Natural killer cell (primary cell): ENCODE measurements around the gene HCN3. TPM values are rescaled to one million over a fixed set of nuclear protein-coding genes. Genes with fewer than 3 reads are reported as not detected.

Experiments used
- ATAC-seq, 3 donors: fragments of 150-1000 bp in 2 of 3; fragments of 200-7000 bp in 1 of 3; cut with Tn5 transposase; 1 replicate in 1 of 3; 2 replicates in 2 of 3; pipeline ENCODE4 v1.10.0; 2021; ENCODE audit warnings: mild to moderate bottlenecking in 2 of 3, moderate library complexity in 2 of 3
- DNase-seq, 2 donors: peaks; one replicate each; pipeline versions ENCODE4 v3.0.0 to v3.0.0-alpha.2; 2013 to 2021; ENCODE audit warnings: mixed read lengths in 1 of 2
- H3K27ac ChIP-seq: one replicate; pipeline ENCODE4 v1.5.1; 2013; ENCODE audit warnings: mild to moderate bottlenecking, low read length
- H3K27me3 ChIP-seq: one replicate; pipeline ENCODE4 v1.6.1; 2013; ENCODE audit warnings: low read length; ENCODE audit not compliant: control insufficient read depth, insufficient read depth
- H3K36me3 ChIP-seq: one replicate; pipeline ENCODE4 v1.6.1; 2013; ENCODE audit warnings: low read length; ENCODE audit not compliant: control insufficient read depth, insufficient read depth
- H3K4me1 ChIP-seq: one replicate; pipeline ENCODE4 v1.6.1; 2013; ENCODE audit warnings: low read length; ENCODE audit not compliant: control insufficient read depth, insufficient read depth
- H3K4me3 ChIP-seq: one replicate; pipeline ENCODE4 v1.5.1; 2013; ENCODE audit warnings: low read length
- H3K9me3 ChIP-seq: one replicate; pipeline ENCODE4 v1.6.1; 2013; ENCODE audit warnings: low read length; ENCODE audit not compliant: control insufficient read depth, insufficient read depth
- H3K27ac Mint-ChIP-seq, 2 donors: one replicate each; pipeline ENCODE4 v1.8.0; 2022; ENCODE audit warnings: mild to moderate bottlenecking in 2 of 2, mixed read lengths in 2 of 2, moderate library complexity in 1 of 2
- H3K27me3 Mint-ChIP-seq, 2 donors: one replicate each; pipeline ENCODE4 v1.8.0; 2022; ENCODE audit warnings: low read depth in 2 of 2, mixed read lengths in 2 of 2
- H3K36me3 Mint-ChIP-seq: one replicate; pipeline ENCODE4 v1.8.0; 2022; ENCODE audit warnings: mixed read lengths
- H3K4me1 Mint-ChIP-seq, 2 donors: one replicate each; pipeline ENCODE4 v1.8.0; 2022; ENCODE audit warnings: mixed read lengths in 2 of 2
- H3K4me3 Mint-ChIP-seq: one replicate; pipeline ENCODE4 v1.8.0; 2022; ENCODE audit warnings: mild to moderate bottlenecking, moderate library complexity, mixed read lengths
- H3K9me3 Mint-ChIP-seq, 2 donors: one replicate each; pipeline ENCODE4 v1.8.0; 2022; ENCODE audit warnings: mixed read lengths in 2 of 2
- CTCF ChIP-seq: fragments of 200-600 bp; IDR thresholded peaks from one replicate; pipeline ENCODE4 v1.8.0; 2022; ENCODE audit warnings: antibody characterized with exemption
- WGBS: methylation state at CpG from one replicate; pipeline ENCODE4 v1.1.7; 2013; ENCODE audit warnings: missing lambda C conversion rate; ENCODE audit not compliant: insufficient coverage; 5-methylcytosine and 5-hydroxymethylcytosine counted together
- intact Hi-C: fragments of 100-400 bp; cut with micrococcal nuclease; formaldehyde crosslinking; loops from one replicate; pipeline ENCODE4 v1.14.2; 2022
- total RNA-seq, 4 donors: library from RNA; stranded (reverse); fragments of 120-200 nt in 1 of 4; gene quantifications; one replicate each; pipeline versions ENCODE4 v1.2.3 to v1.2.4, GENCODE V29; 2013 to 2022

HCN3 gene
- total RNA-seq, 3 donors from 2014 or later (not counting 1 experiment from before 2014, with no cell fraction given), result 2.0 to 3.4 (median 2.6) TPM

GRCh38 chr1:155254714-155255242 lies 22.5 kb upstream of the HCN3 start:
- intact Hi-C loops, result loop anchor here (10.0 kb wide), 1 partner anchor 250 kb away; no protein-coding TSS in a partner anchor
- WGBS, result 13% methylated on average over 35 of the region's 35 CpGs
- Mint-ChIP-seq H3K27ac (peak overlapping the region in 1 of 2 donors; percentile 87), H3K27me3 (no peaks in the 10 kb centered on the region), H3K36me3 (peaks cover 9% of the 10 kb centered on the region), H3K4me1 (peaks cover 31 to 37% of the 10 kb centered on the region in 2 donors), H3K4me3 (peak overlapping the region; percentile 90), H3K9me3 (no peaks in the 10 kb centered on the region)
- no peaks in the 10 kb centered on the region for H3K27me3 ChIP-seq
- no peaks in the 10 kb centered on the region for H3K9me3 ChIP-seq
- H3K27ac ChIP-seq, result no peak overlapping the region
- TF ChIP-seq CTCF, result no peak
- peaks cover 19% of the 10 kb centered on the region for H3K36me3 ChIP-seq
- no peak for ATAC-seq
- peaks cover 33% of the 10 kb centered on the region for H3K4me1 ChIP-seq
- DNase-seq, result no peak
- H3K4me3 ChIP-seq, result peak overlapping the region; percentile 85

GRCh38 chr1:155255243-155256007 lies 21.8 kb upstream of the HCN3 start, which contains the start of gene ENTREP3:
ENTREP3 (minus strand) TSS chr1:155255483; CDS start chr1:155254877, 606 bp downstream.
- no peak for TF ChIP-seq CTCF
- ATAC-seq (peak; percentile 59 to 66 (median 61)), DNase-seq (peak; percentile 50 to 85)
- Histone ChIP-seq H3K27ac (peak within 1 kb of the TSS; percentile 49), H3K36me3 (peaks cover 24% of the 10 kb centered on the region), H3K4me1 (peaks cover 28% of the 10 kb centered on the region), H3K27me3 (no peaks in the 10 kb centered on the region), H3K4me3 (peak within 1 kb of the TSS; percentile 85), H3K9me3 (no peaks in the 10 kb centered on the region)
- no peaks in the 10 kb centered on the region for H3K27me3 Mint-ChIP-seq
- H3K4me1 Mint-ChIP-seq, result peaks cover 35 to 37% of the 10 kb centered on the region in 2 donors
- H3K4me3 Mint-ChIP-seq, result peak within 1 kb of the TSS; percentile 90
- H3K9me3 Mint-ChIP-seq, result no peaks in the 10 kb centered on the region
- 11% methylated on average over 52 of the region's 54 CpGs for WGBS
- peaks cover 9% of the 10 kb centered on the region for H3K36me3 Mint-ChIP-seq
- intact Hi-C loops, result loop anchor here (10.0 kb wide), 1 partner anchor 249 kb away; no protein-coding TSS in a partner anchor
- peak within 1 kb of the TSS; percentile 16 to 87 for H3K27ac Mint-ChIP-seq

GRCh38 chr1:155256058-155256852 lies 21.0 kb upstream of the HCN3 start:
- H3K9me3 ChIP-seq, result no peaks in the 10 kb centered on the region
- Mint-ChIP-seq H3K4me3 (peak overlapping the region; percentile 90), H3K9me3 (no peaks in the 10 kb centered on the region), H3K27ac (peak overlapping the region; percentile 16 to 87), H3K36me3 (peaks cover 9% of the 10 kb centered on the region), H3K4me1 (peaks cover 39 to 43% of the 10 kb centered on the region in 2 donors), H3K27me3 (no peaks in the 10 kb centered on the region)
- H3K4me3 ChIP-seq, result no peak overlapping the region
- ATAC-seq, result no peak
- H3K36me3 ChIP-seq, result peaks cover 24% of the 10 kb centered on the region
- intact Hi-C loops, result loop anchor here (10.0 kb wide), 1 partner anchor 249 kb away; no protein-coding TSS in a partner anchor
- TF ChIP-seq CTCF, result no peak
- WGBS, result 93% methylated on average over 20 of the region's 20 CpGs
- DNase-seq, result no peak
- H3K27me3 ChIP-seq, result no peaks in the 10 kb centered on the region
- no peak overlapping the region for H3K27ac ChIP-seq
- H3K4me1 ChIP-seq, result peaks cover 28% of the 10 kb centered on the region
